ENCODE results near the gene EFCAB6. TPM values are rescaled to one million over a fixed set of nuclear protein-coding genes. Genes with fewer than 3 reads are reported as not detected.

EFCAB6 gene
- polyA plus RNA-seq, 2 of the 4 experiments (the other 2 are of a cell fraction) = 0.46 to 1.2 TPM

DNA sequence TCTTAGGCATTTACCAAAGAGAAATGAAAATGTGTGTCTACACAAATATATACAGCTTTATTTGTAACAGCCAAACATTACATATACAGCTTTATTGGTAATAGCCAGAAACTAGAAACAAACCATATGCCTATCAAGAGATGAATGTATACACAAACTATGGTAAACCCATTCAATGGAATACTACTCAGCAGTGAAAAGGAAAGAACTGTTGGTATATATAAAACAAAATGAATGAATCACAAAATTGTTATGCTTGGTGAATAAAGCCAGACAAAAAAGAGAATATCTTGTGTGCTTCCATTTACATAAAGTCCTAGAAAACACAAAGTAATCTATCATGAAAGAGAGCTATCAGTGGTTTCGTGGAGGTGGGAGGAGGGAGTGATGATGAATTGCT is 142.9 kb downstream of the EFCAB6 start:
- ChIA-PET CTCF (no interaction called here), POLR2A (no interaction called here)
- no peaks in the 10 kb centered on the region for H3K4me1 ChIP-seq
- H3K9me3 ChIP-seq = no peaks in the 10 kb centered on the region
- WGBS (ENCODE audit: missing lambda C conversion rate) = 68% methylated on average over 1 of the region's 1 CpG
- no peak overlapping the region for H3K4me3 ChIP-seq
- TF ChIP-seq FOSL2 (IDR thresholded peaks at IDR 0.05) (no peak), FOSL2 (CRISPR knock-in tag; IDR thresholded peaks at IDR 0.05) (no peak), POLR2AphosphoS2 (conservative IDR thresholded peaks at IDR 0.05; ENCODE audit: low read length) (no peak), SMC3 (IDR thresholded peaks at IDR 0.05) (no peak), ZSCAN20 (CRISPR knock-in tag; IDR thresholded peaks at IDR 0.05) (no peak), RNF2 (IDR thresholded peaks at IDR 0.05; ENCODE audit: borderline replicate concordance, low read depth) (no peak), CBX8 (IDR thresholded peaks at IDR 0.05) (no peak), JUNB (IDR thresholded peaks at IDR 0.05) (no peak), HOXB13 (CRISPR knock-in tag; IDR thresholded peaks at IDR 0.05; ENCODE audit: low read depth) (no peak), EP300 (IDR thresholded peaks at IDR 0.05) (no peak), RCOR1 (IDR thresholded peaks at IDR 0.05; ENCODE audit: low read depth, low read length) (no peak), EHMT2 (IDR thresholded peaks at IDR 0.05; ENCODE audit: low read depth) (no peak), CHD4 (IDR thresholded peaks at IDR 0.05; ENCODE audit: borderline replicate concordance) (no peak), BHLHE40 (IDR thresholded peaks at IDR 0.05; ENCODE audit: low read depth, low read length) (no peak)
- TF ChIP-seq, protein P1, sequence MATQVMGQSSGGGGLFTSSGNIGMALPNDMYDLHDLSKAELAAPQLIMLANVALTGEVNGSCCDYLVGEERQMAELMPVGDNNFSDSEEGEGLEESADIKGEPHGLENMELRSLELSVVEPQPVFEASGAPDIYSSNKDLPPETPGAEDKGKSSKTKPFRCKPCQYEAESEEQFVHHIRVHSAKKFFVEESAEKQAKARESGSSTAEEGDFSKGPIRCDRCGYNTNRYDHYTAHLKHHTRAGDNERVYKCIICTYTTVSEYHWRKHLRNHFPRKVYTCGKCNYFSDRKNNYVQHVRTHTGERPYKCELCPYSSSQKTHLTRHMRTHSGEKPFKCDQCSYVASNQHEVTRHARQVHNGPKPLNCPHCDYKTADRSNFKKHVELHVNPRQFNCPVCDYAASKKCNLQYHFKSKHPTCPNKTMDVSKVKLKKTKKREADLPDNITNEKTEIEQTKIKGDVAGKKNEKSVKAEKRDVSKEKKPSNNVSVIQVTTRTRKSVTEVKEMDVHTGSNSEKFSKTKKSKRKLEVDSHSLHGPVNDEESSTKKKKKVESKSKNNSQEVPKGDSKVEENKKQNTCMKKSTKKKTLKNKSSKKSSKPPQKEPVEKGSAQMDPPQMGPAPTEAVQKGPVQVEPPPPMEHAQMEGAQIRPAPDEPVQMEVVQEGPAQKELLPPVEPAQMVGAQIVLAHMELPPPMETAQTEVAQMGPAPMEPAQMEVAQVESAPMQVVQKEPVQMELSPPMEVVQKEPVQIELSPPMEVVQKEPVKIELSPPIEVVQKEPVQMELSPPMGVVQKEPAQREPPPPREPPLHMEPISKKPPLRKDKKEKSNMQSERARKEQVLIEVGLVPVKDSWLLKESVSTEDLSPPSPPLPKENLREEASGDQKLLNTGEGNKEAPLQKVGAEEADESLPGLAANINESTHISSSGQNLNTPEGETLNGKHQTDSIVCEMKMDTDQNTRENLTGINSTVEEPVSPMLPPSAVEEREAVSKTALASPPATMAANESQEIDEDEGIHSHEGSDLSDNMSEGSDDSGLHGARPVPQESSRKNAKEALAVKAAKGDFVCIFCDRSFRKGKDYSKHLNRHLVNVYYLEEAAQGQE (IDR thresholded peaks at IDR 0.05) = no peak
- TF ChIP-seq, protein P2, sequence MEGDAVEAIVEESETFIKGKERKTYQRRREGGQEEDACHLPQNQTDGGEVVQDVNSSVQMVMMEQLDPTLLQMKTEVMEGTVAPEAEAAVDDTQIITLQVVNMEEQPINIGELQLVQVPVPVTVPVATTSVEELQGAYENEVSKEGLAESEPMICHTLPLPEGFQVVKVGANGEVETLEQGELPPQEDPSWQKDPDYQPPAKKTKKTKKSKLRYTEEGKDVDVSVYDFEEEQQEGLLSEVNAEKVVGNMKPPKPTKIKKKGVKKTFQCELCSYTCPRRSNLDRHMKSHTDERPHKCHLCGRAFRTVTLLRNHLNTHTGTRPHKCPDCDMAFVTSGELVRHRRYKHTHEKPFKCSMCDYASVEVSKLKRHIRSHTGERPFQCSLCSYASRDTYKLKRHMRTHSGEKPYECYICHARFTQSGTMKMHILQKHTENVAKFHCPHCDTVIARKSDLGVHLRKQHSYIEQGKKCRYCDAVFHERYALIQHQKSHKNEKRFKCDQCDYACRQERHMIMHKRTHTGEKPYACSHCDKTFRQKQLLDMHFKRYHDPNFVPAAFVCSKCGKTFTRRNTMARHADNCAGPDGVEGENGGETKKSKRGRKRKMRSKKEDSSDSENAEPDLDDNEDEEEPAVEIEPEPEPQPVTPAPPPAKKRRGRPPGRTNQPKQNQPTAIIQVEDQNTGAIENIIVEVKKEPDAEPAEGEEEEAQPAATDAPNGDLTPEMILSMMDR (IDR thresholded peaks at IDR 0.05) = no peak
- ATAC-seq = no peak
- no peak overlapping the region for H3K4me2 ChIP-seq
- H3K27ac ChIP-seq = no peak overlapping the region
- DNase-seq (ENCODE audit: low read depth in 1 of 2, low spot score in 1 of 2) = no peak
- no peak for FAIRE-seq

DNA sequence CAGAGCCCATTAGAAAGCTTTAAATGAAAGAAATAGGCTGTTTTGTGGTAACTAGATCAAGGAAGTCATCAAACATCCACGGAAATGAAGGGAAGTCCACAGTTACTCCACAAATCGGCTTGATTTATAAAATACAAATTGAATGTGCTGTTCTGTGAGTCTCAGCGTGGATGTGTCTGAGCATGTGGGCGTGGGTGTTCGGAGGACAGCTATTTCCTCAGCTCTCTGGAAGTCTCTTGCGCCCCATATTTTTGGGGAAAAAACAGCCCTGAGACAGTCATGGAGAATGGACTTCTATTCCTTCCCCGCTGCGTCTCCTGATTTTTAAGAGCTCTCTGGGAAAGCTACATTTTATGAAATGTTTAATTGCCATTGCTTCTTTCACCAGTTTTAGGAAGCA is 144.4 kb downstream of the EFCAB6 start:
- FAIRE-seq (no peak), DNase-seq (ENCODE audit: low read depth in 1 of 2, low spot score in 1 of 2) (no peak), ATAC-seq (no peak)
- Histone ChIP-seq H3K4me2 (no peak overlapping the region), H3K4me1 (no peaks in the 10 kb centered on the region), H3K9me3 (no peaks in the 10 kb centered on the region), H3K27ac (no peak overlapping the region), H3K4me3 (no peak overlapping the region)
- TF ChIP-seq TFCP2L1 (CRISPR knock-in tag; IDR thresholded peaks at IDR 0.05) (no peak), KDM5A (IDR thresholded peaks at IDR 0.05) (no peak), MYC (IDR thresholded peaks at IDR 0.05; ENCODE audit: borderline replicate concordance, low read length) (no peak), POLR2A (IDR thresholded peaks at IDR 0.05; ENCODE audit: low read length) (no peak), NR3C1 (IDR thresholded peaks at IDR 0.05) (no peak), ZFP36 (IDR thresholded peaks at IDR 0.05; ENCODE audit: borderline replicate concordance, partially characterized antibody) (no peak)
- ChIA-PET CTCF (interaction anchor here (0.6 to 1.7 kb wide), 2 partner anchors 35 to 445 kb away, joined by 3 read pairs; no protein-coding TSS in a partner anchor), POLR2A (no interaction called here)
- WGBS (ENCODE audit: missing lambda C conversion rate) = 59% methylated on average over 8 of the region's 8 CpGs
